ENCODE results near the gene MARK3. TPM values are rescaled to one million over a fixed set of nuclear protein-coding genes. Genes with fewer than 3 reads are reported as not detected.

The MARK3 gene
- total RNA-seq, 1 donor from 2014 or later, result 81.4 TPM

GRCh38 chr14:103392106-103392505 lies 6.9 kb downstream of the MARK3 start:
- no peaks in the 10 kb centered on the region for H3K27me3 Mint-ChIP-seq (ENCODE audit: low read depth)
- intact Hi-C loops (cut with micrococcal nuclease), result no loop called here
- H3K36me3 Mint-ChIP-seq (ENCODE audit: low read depth), result peaks cover 5% of the 10 kb centered on the region
- no peak for DNase-seq (ENCODE audit: low spot score)
- no peak overlapping the region for H3K27ac Mint-ChIP-seq
- H3K4me3 Mint-ChIP-seq (ENCODE audit: low read depth), result no peak overlapping the region
- peaks cover 38% of the 10 kb centered on the region for H3K4me1 Mint-ChIP-seq (ENCODE audit: low read depth)
- no peaks in the 10 kb centered on the region for H3K9me3 Mint-ChIP-seq

- Mint-ChIP-seq H3K27ac (no peak overlapping the region), H3K36me3 (ENCODE audit: low read depth) (peaks cover 4% of the 10 kb centered on the region), H3K27me3 (ENCODE audit: low read depth) (no peaks in the 10 kb centered on the region), H3K4me1 (ENCODE audit: low read depth) (peaks cover 36% of the 10 kb centered on the region), H3K9me3 (no peaks in the 10 kb centered on the region), H3K4me3 (ENCODE audit: low read depth) (no peak overlapping the region)
- intact Hi-C loops (cut with micrococcal nuclease), result no loop called here
- no peak for DNase-seq (ENCODE audit: low spot score)
Observed at GRCh38 chr14:103392572-103392971, 7.4 kb downstream of the MARK3 start.

- DNase-seq (ENCODE audit: low spot score), result no peak
- peaks cover 38% of the 10 kb centered on the region for H3K4me1 Mint-ChIP-seq (ENCODE audit: low read depth)
- no peak overlapping the region for H3K27ac Mint-ChIP-seq
- H3K9me3 Mint-ChIP-seq, result no peaks in the 10 kb centered on the region
- H3K36me3 Mint-ChIP-seq (ENCODE audit: low read depth), result peaks cover 3% of the 10 kb centered on the region
- intact Hi-C loops (cut with micrococcal nuclease), result no loop called here
- no peak overlapping the region for H3K4me3 Mint-ChIP-seq (ENCODE audit: low read depth)
- H3K27me3 Mint-ChIP-seq (ENCODE audit: low read depth), result no peaks in the 10 kb centered on the region
Observed at GRCh38 chr14:103393070-103393469, 7.9 kb downstream of the MARK3 start.

GRCh38 chr14:103393676-103394626 lies 8.7 kb downstream of the MARK3 start:
- intact Hi-C loops (cut with micrococcal nuclease), result loop anchor here (1.0 kb wide), 1 partner anchor 9 kb away; the partner anchor contains the start of gene MARK3
- Mint-ChIP-seq H3K4me3 (ENCODE audit: low read depth) (no peak overlapping the region), H3K4me1 (ENCODE audit: low read depth) (peaks cover 40% of the 10 kb centered on the region), H3K36me3 (ENCODE audit: low read depth) (no peaks in the 10 kb centered on the region), H3K9me3 (no peaks in the 10 kb centered on the region), H3K27ac (no peak overlapping the region), H3K27me3 (ENCODE audit: low read depth) (no peaks in the 10 kb centered on the region)
- DNase-seq (ENCODE audit: low spot score), result no peak

GRCh38 chr14:103395244-103395643 lies 10.0 kb downstream of the MARK3 start:
- peaks cover 2% of the 10 kb centered on the region for H3K36me3 Mint-ChIP-seq (ENCODE audit: low read depth)
- DNase-seq (ENCODE audit: low spot score), result no peak
- intact Hi-C loops (cut with micrococcal nuclease), result no loop called here
- H3K4me1 Mint-ChIP-seq (ENCODE audit: low read depth), result peaks cover 44% of the 10 kb centered on the region
- H3K27ac Mint-ChIP-seq, result peak overlapping the region; percentile 20
- H3K27me3 Mint-ChIP-seq (ENCODE audit: low read depth), result no peaks in the 10 kb centered on the region
- H3K9me3 Mint-ChIP-seq, result no peaks in the 10 kb centered on the region
- no peak overlapping the region for H3K4me3 Mint-ChIP-seq (ENCODE audit: low read depth)

GRCh38 chr14:103396463-103396862 lies 11.2 kb downstream of the MARK3 start:
- intact Hi-C loops (cut with micrococcal nuclease), result no loop called here
- no peak overlapping the region for H3K27ac Mint-ChIP-seq
- no peak overlapping the region for H3K4me3 Mint-ChIP-seq (ENCODE audit: low read depth)
- H3K27me3 Mint-ChIP-seq (ENCODE audit: low read depth), result no peaks in the 10 kb centered on the region
- DNase-seq (ENCODE audit: low spot score), result no peak
- peaks cover 4% of the 10 kb centered on the region for H3K36me3 Mint-ChIP-seq (ENCODE audit: low read depth)
- H3K9me3 Mint-ChIP-seq, result no peaks in the 10 kb centered on the region
- H3K4me1 Mint-ChIP-seq (ENCODE audit: low read depth), result peaks cover 53% of the 10 kb centered on the region

GRCh38 chr14:103398427-103399195 lies 13.4 kb downstream of the MARK3 start:
- peaks cover 60% of the 10 kb centered on the region for H3K4me1 Mint-ChIP-seq (ENCODE audit: low read depth)
- intact Hi-C loops (cut with micrococcal nuclease), result no loop called here
- no peak for DNase-seq (ENCODE audit: low spot score)
- no peaks in the 10 kb centered on the region for H3K27me3 Mint-ChIP-seq (ENCODE audit: low read depth)
- no peak overlapping the region for H3K4me3 Mint-ChIP-seq (ENCODE audit: low read depth)
- no peaks in the 10 kb centered on the region for H3K9me3 Mint-ChIP-seq
- H3K36me3 Mint-ChIP-seq (ENCODE audit: low read depth), result peaks cover 4% of the 10 kb centered on the region
- H3K27ac Mint-ChIP-seq, result no peak overlapping the region

- H3K36me3 Mint-ChIP-seq (ENCODE audit: low read depth), result peaks cover 7% of the 10 kb centered on the region
- DNase-seq (ENCODE audit: low spot score), result no peak
- H3K4me3 Mint-ChIP-seq (ENCODE audit: low read depth), result no peak overlapping the region
- intact Hi-C loops (cut with micrococcal nuclease), result loop anchor here (2.0 kb wide), 1 partner anchor 18 kb away; no protein-coding TSS in a partner anchor
- peaks cover 54% of the 10 kb centered on the region for H3K4me1 Mint-ChIP-seq (ENCODE audit: low read depth)
- no peaks in the 10 kb centered on the region for H3K27me3 Mint-ChIP-seq (ENCODE audit: low read depth)
- H3K9me3 Mint-ChIP-seq, result no peaks in the 10 kb centered on the region
- peak overlapping the region; percentile 36 for H3K27ac Mint-ChIP-seq
Observed at GRCh38 chr14:103400537-103400936, 15.3 kb downstream of the MARK3 start.

- Mint-ChIP-seq H3K27ac (peak overlapping the region; percentile 90), H3K9me3 (no peaks in the 10 kb centered on the region), H3K4me3 (ENCODE audit: low read depth) (no peak overlapping the region), H3K36me3 (ENCODE audit: low read depth) (peaks cover 7% of the 10 kb centered on the region), H3K27me3 (ENCODE audit: low read depth) (no peaks in the 10 kb centered on the region), H3K4me1 (ENCODE audit: low read depth) (peaks cover 45% of the 10 kb centered on the region)
- intact Hi-C loops (cut with micrococcal nuclease), result loop anchor here (2.0 kb wide), 1 partner anchor 17 kb away; no protein-coding TSS in a partner anchor
- no peak for DNase-seq (ENCODE audit: low spot score)
Observed at GRCh38 chr14:103401223-103402214, 16.3 kb downstream of the MARK3 start.

- no peak for DNase-seq (ENCODE audit: low spot score)
- intact Hi-C loops (cut with micrococcal nuclease), result no loop called here
- peaks cover 42% of the 10 kb centered on the region for H3K4me1 Mint-ChIP-seq (ENCODE audit: low read depth)
- H3K4me3 Mint-ChIP-seq (ENCODE audit: low read depth), result no peak overlapping the region
- H3K36me3 Mint-ChIP-seq (ENCODE audit: low read depth), result peaks cover 11% of the 10 kb centered on the region
- no peaks in the 10 kb centered on the region for H3K9me3 Mint-ChIP-seq
- no peaks in the 10 kb centered on the region for H3K27me3 Mint-ChIP-seq (ENCODE audit: low read depth)
- peak overlapping the region; percentile 12 for H3K27ac Mint-ChIP-seq
Observed at GRCh38 chr14:103402695-103403094, 17.5 kb downstream of the MARK3 start.

GRCh38 chr14:103404032-103404918 lies 19.1 kb downstream of the MARK3 start:
- Mint-ChIP-seq H3K27me3 (ENCODE audit: low read depth) (no peaks in the 10 kb centered on the region), H3K4me1 (ENCODE audit: low read depth) (peaks cover 35% of the 10 kb centered on the region), H3K36me3 (ENCODE audit: low read depth) (peaks cover 15% of the 10 kb centered on the region), H3K27ac (no peak overlapping the region), H3K9me3 (no peaks in the 10 kb centered on the region), H3K4me3 (ENCODE audit: low read depth) (no peak overlapping the region)
- intact Hi-C loops (cut with micrococcal nuclease), result no loop called here
- no peak for DNase-seq (ENCODE audit: low spot score)
